Kidney (tissue), 14 donors: ENCODE measurements around the gene FN3K. TPM values are rescaled to one million over a fixed set of nuclear protein-coding genes. Genes with fewer than 3 reads are reported as not detected.

Experiments used
- DNase-seq, 5 donors: peaks; one replicate each; pipeline ENCODE4 v3.0.0-alpha.2; 2013 to 2020
- FAIRE-seq: peaks from 2 replicates; lab custom pipeline; 2012; peaks lifted over from hg19 to GRCh38; lab: Jason Lieb, UNC
- H3K27ac ChIP-seq, 2 donors: one replicate each; pipeline ENCODE4 v1.7.0; 2013; ENCODE audit warnings: low read depth in 2 of 2, low read length in 2 of 2, inconsistent platforms in 1 of 2
- H3K27me3 ChIP-seq: one replicate; pipeline ENCODE4 v1.7.1; 2013; ENCODE audit warnings: low read length, inconsistent platforms; ENCODE audit not compliant: control insufficient read depth, insufficient read depth
- H3K36me3 ChIP-seq, 3 donors: one replicate each; pipeline versions ENCODE4 v1.7.0 to v1.7.1; 2013; ENCODE audit warnings: low read length in 3 of 3, control low read depth in 1 of 3, inconsistent platforms in 1 of 3; ENCODE audit not compliant: insufficient read depth in 3 of 3, control insufficient read depth in 2 of 3
- H3K4me1 ChIP-seq, 3 donors: one replicate each; pipeline versions ENCODE4 v1.7.0 to v1.7.1; 2013; ENCODE audit warnings: low read length in 3 of 3, inconsistent platforms in 1 of 3, low read depth in 1 of 3; ENCODE audit not compliant: control insufficient read depth in 2 of 3, insufficient read depth in 2 of 3
- H3K4me3 ChIP-seq, 3 donors: one replicate each; pipeline versions ENCODE4 v1.7.0 to v1.8.1; 2013; ENCODE audit warnings: low read length in 3 of 3, control low read depth in 1 of 3, inconsistent platforms in 1 of 3
- H3K9ac ChIP-seq, 3 donors: one replicate each; pipeline versions ENCODE4 v1.7.0 to v1.7.1; 2013; ENCODE audit warnings: low read length in 3 of 3, control low read depth in 1 of 3, inconsistent platforms in 1 of 3
- H3K9me3 ChIP-seq, 3 donors: one replicate each; pipeline versions ENCODE4 v1.7.0 to v1.7.1; 2013; ENCODE audit warnings: low read length in 3 of 3, control low read depth in 1 of 3, inconsistent platforms in 1 of 3; ENCODE audit not compliant: control insufficient read depth in 2 of 3, insufficient read depth in 1 of 3
- intact Hi-C: fragments of 100-400 bp; cut with DNase I; formaldehyde crosslinking; loops from one replicate; pipeline ENCODE4 v1.11.1; 2022
- polyA plus RNA-seq: library from polyadenylated mRNA; stranded (reverse); fragments of 350-450 nt; fragmentation: Illumina TruSeq; extraction: RNeasy Lipid Tissue Mini Kit (QIAGEN cat#74804); gene quantifications from one replicate; pipeline ENCODE4 v1.2.3, GENCODE V29; 2014; ENCODE audit warnings: low read depth, low replicate concordance; ENCODE audit not compliant: insufficient read depth
- total RNA-seq: library from RNA; stranded (reverse); fragmentation: NEBNext Ultra II Directional; extraction: Animal tissue kit (Norgen Biotek cat#: 25700); gene quantifications from one replicate; pipeline ENCODE4 v1.2.1, GENCODE V29; 2021
- TF ChIP-seq, protein P1 (sequence below): IDR thresholded peaks from 3 replicates; pipeline ENCODE4 v1.5.1; 2012; ENCODE audit warnings: mild to moderate bottlenecking, moderate library complexity, borderline replicate concordance; ENCODE audit not compliant: insufficient read depth; ENCODE audit errors: extremely low read depth
- donor health status: control.
- donor health status: control.
- donor health status: control.
- donor health status: control.
- donor health status: control.
- donor health status: DM: yes; HTN: yes; CAD: no.
- donor health status: Normal renal cell carcinoma (clear cell type).

The FN3K gene
- total and polyA plus RNA-seq, 2 donors from 2014 or later = 33.3 to 114 TPM

DNA sequence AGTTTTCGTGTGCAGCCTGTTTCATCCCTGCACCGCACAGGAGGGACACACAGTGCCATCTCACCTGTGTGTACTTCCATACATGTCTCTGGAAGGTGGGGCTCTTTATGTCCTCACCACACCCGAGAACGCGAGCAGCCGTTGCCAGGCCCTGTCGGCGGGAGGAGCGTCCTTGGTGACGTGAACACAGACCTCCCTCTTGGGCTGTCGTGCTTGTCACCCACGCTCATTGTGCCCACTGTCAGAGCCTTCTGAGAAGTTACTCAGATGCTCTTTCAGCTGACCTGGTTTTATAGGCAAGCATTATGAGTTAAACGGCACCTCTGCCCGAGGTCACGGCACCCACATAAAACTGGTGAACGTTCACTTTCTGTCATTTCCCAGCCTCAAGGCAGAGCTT, 64.2 kb downstream of the FN3K start:
- DNase-seq = no peak
- TF ChIP-seq, protein P1, sequence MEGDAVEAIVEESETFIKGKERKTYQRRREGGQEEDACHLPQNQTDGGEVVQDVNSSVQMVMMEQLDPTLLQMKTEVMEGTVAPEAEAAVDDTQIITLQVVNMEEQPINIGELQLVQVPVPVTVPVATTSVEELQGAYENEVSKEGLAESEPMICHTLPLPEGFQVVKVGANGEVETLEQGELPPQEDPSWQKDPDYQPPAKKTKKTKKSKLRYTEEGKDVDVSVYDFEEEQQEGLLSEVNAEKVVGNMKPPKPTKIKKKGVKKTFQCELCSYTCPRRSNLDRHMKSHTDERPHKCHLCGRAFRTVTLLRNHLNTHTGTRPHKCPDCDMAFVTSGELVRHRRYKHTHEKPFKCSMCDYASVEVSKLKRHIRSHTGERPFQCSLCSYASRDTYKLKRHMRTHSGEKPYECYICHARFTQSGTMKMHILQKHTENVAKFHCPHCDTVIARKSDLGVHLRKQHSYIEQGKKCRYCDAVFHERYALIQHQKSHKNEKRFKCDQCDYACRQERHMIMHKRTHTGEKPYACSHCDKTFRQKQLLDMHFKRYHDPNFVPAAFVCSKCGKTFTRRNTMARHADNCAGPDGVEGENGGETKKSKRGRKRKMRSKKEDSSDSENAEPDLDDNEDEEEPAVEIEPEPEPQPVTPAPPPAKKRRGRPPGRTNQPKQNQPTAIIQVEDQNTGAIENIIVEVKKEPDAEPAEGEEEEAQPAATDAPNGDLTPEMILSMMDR = no peak
- FAIRE-seq = no peak
- Histone ChIP-seq H3K9ac (no peak overlapping the region), H3K27ac (no peak overlapping the region), H3K9me3 (no peaks in the 10 kb centered on the region), H3K36me3 (peaks cover 0 to 9% (median 0%) of the 10 kb centered on the region in 3 donors), H3K27me3 (no peaks in the 10 kb centered on the region), H3K4me3 (no peak overlapping the region), H3K4me1 (no peaks in the 10 kb centered on the region)
- intact Hi-C loops = no loop called here

Other genes starting within 250 kb of the FN3K start
- 37.9 TPM for gene FOXK2, start 215.9 kb upstream of the FN3K start, total RNA-seq
- gene FOXK2, start 215.9 kb upstream of the FN3K start, polyA plus RNA-seq = 13.5 TPM
- gene WDR45B, start 87.2 kb upstream of the FN3K start, total RNA-seq = 65.4 TPM
- 64.7 TPM for gene WDR45B, start 87.2 kb upstream of the FN3K start, polyA plus RNA-seq
- 21.7 TPM for gene RAB40B, start 36.9 kb upstream of the FN3K start, total RNA-seq
- 36.1 TPM for gene RAB40B, start 36.9 kb upstream of the FN3K start, polyA plus RNA-seq
- 30.6 TPM for gene FN3KRP, start 18.9 kb upstream of the FN3K start, total RNA-seq
- gene FN3KRP, start 18.9 kb upstream of the FN3K start, polyA plus RNA-seq = 36.6 TPM
- gene TBCD, start 16.4 kb downstream of the FN3K start, total RNA-seq = 72.8 TPM
- 78.7 TPM for gene TBCD, start 16.4 kb downstream of the FN3K start, polyA plus RNA-seq
- 0.25 TPM for gene ZNF750, start 104.4 kb downstream of the FN3K start, total RNA-seq
- gene ZNF750, start 104.4 kb downstream of the FN3K start, polyA plus RNA-seq = 0.30 TPM